Loucy (cell line): ENCODE measurements around the gene IRGQ.

Experiments used
- EZH2phosphoT487 ChIP-seq: fragments of 200-600 bp; IDR thresholded peaks from 2 replicates; pipeline ENCODE4 v1.6.1; 2018; ENCODE audit warnings: antibody characterized with exemption, mild to moderate bottlenecking, moderate library complexity, borderline replicate concordance
- TF ChIP-seq, protein P1 (sequence below): fragments of 200-600 bp; sonication (generic); conservative IDR thresholded peaks from 2 replicates; pipeline ENCODE4 v1.5.1; 2014; ENCODE audit warnings: mild to moderate bottlenecking, antibody characterized with exemption, low read length

DNA sequence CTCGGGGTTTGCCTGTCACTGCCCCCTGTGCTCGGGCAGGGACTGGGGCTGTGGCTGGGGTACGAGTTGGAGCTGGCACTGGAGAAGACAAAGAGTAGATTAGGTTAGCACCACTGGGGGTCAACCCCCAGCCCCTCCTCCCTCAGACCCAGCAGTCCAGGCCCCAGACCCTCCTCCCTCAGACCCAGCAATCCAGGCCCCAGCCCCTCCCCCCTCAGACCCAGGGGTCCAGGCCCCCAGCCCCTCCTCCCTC lies 43.8 kb downstream of the IRGQ start:
- no peak for TF ChIP-seq EZH2phosphoT487
- TF ChIP-seq, protein P1, sequence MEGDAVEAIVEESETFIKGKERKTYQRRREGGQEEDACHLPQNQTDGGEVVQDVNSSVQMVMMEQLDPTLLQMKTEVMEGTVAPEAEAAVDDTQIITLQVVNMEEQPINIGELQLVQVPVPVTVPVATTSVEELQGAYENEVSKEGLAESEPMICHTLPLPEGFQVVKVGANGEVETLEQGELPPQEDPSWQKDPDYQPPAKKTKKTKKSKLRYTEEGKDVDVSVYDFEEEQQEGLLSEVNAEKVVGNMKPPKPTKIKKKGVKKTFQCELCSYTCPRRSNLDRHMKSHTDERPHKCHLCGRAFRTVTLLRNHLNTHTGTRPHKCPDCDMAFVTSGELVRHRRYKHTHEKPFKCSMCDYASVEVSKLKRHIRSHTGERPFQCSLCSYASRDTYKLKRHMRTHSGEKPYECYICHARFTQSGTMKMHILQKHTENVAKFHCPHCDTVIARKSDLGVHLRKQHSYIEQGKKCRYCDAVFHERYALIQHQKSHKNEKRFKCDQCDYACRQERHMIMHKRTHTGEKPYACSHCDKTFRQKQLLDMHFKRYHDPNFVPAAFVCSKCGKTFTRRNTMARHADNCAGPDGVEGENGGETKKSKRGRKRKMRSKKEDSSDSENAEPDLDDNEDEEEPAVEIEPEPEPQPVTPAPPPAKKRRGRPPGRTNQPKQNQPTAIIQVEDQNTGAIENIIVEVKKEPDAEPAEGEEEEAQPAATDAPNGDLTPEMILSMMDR = no peak
